ENCODE measurements around the gene ZBTB16. TPM values are rescaled to one million over a fixed set of nuclear protein-coding genes. Genes with fewer than 3 reads are reported as not detected.

Gene ZBTB16
- total RNA-seq, 1 experiment from 2014 or later: 0.21 TPM

DNA sequence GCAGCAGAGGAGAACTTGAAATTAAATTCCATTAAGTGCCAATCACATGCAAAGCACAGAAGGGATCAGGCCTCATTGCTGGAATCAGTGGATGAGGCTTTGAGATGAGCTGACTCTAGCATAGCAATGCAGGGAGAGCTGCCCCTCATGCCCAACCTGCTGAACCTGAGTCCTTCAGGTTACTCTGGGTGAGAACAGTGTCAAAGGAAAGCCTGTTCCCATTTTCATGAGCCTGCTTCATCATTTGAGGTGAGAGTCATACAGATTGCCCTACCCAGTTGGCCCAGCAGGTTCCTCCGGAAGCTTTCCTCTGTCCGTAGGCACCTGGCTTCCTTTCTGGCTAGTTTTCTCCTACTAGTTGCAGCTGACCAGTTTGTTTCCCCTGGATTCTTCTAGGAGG, 25.9 kb upstream of the ZBTB16 start:
- Histone ChIP-seq H3K4me1 (ENCODE audit: control insufficient read depth, insufficient read depth, low read length) (peaks cover 2% of the 10 kb centered on the region; the same call in 1 of the 2 replicates), H3K4me3 (ENCODE audit: low read depth in 2 of 2, low read length in 2 of 2) (no peak overlapping the region), H3K27ac (ENCODE audit: low read length) (no peak overlapping the region), H3K27me3 (ENCODE audit: control insufficient read depth, insufficient read depth, low read length) (peaks cover 28% of the 10 kb centered on the region), H3K36me3 (ENCODE audit: control insufficient read depth, insufficient read depth, low read length) (no peaks in the 10 kb centered on the region), H3K9me3 (ENCODE audit: control insufficient read depth, insufficient read depth, low read depth, low read length) (no peaks in the 10 kb centered on the region)
- intact Hi-C loops (cut with micrococcal nuclease; ENCODE audit: unreplicated experiment): no loop called here
- ChIA-PET POLR2A (interaction anchor here (0.6 kb wide), 1 partner anchor 19 kb away, joined by 5 read pairs; no protein-coding TSS in a partner anchor), CTCF (interaction anchor here (0.6 kb wide), 2 partner anchors 15 to 178 kb away, joined by 4 to 6 read pairs; no protein-coding TSS in a partner anchor)
- in situ Hi-C loops (cut with HindIII; ENCODE audit: low pct_unique_long_range_greater_than_20kb, low sequenced_read_pairs): no loop called here
- TF ChIP-seq SIN3A (IDR thresholded peaks at IDR 0.05; ENCODE audit: borderline replicate concordance, insufficient read depth, low read depth, low read length): no peak
- no peak for TF ChIP-seq CTCF (IDR thresholded peaks at IDR 0.05)
- TF ChIP-seq POLR2AphosphoS5 (IDR thresholded peaks at IDR 0.05; ENCODE audit: low read depth, low read length): no peak
- no peak for TF ChIP-seq TCF7L2 (IDR thresholded peaks at IDR 0.05; ENCODE audit: low read depth, low read length)
- no peak for TF ChIP-seq REST (IDR thresholded peaks at IDR 0.05; ENCODE audit: insufficient read depth in 1 of 2, low read depth in 2 of 2, low read length in 1 of 2)
- BruUV-seq (replicated peaks): no TSS peak
- ATAC-seq: no peak
- no peak for DNase-seq (ENCODE audit: low read depth, low spot score)

DNA sequence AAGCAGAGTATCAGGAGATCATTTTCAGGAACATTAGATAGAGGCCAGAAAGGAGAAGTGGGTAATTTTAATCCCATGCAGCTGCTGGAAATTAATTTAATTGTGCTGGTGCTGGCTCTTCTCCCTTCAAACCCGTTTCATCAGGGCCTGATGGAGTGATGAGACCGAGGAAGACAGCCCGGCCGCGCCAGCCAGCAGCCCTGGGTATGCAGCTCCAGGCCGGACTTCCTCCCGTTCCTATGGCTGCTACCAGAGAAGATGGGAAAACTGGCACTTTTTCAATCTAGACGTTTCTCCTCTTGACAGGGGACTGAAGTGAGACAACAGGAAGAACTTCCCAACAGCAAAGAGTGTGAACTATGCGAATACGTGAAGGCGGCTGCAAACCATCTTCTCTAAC, 24.6 kb upstream of the ZBTB16 start:
- DNase-seq (ENCODE audit: low read depth, low spot score): no peak
- Histone ChIP-seq H3K36me3 (ENCODE audit: control insufficient read depth, insufficient read depth, low read length) (no peaks in the 10 kb centered on the region), H3K4me3 (ENCODE audit: low read depth in 2 of 2, low read length in 2 of 2) (no peak overlapping the region), H3K27ac (ENCODE audit: low read length) (no peak overlapping the region), H3K27me3 (ENCODE audit: control insufficient read depth, insufficient read depth, low read length) (peaks cover 19% of the 10 kb centered on the region), H3K9me3 (ENCODE audit: control insufficient read depth, insufficient read depth, low read depth, low read length) (no peaks in the 10 kb centered on the region), H3K4me1 (ENCODE audit: control insufficient read depth, insufficient read depth, low read length) (peaks cover 2% of the 10 kb centered on the region; the same call in 1 of the 2 replicates)
- no TSS peak for BruUV-seq (replicated peaks)
- POLR2A ChIA-PET: no interaction called here
- ATAC-seq: no peak
- TF ChIP-seq TCF7L2 (IDR thresholded peaks at IDR 0.05; ENCODE audit: low read depth, low read length) (no peak), SIN3A (IDR thresholded peaks at IDR 0.05; ENCODE audit: borderline replicate concordance, insufficient read depth, low read depth, low read length) (no peak), POLR2AphosphoS5 (IDR thresholded peaks at IDR 0.05; ENCODE audit: low read depth, low read length) (no peak), CTCF (IDR thresholded peaks at IDR 0.05) (no peak), REST (IDR thresholded peaks at IDR 0.05; ENCODE audit: insufficient read depth in 1 of 2, low read depth in 2 of 2, low read length in 1 of 2) (no peak)
- in situ Hi-C loops (cut with HindIII; ENCODE audit: low pct_unique_long_range_greater_than_20kb, low sequenced_read_pairs) (no loop called here), intact Hi-C loops (cut with micrococcal nuclease; ENCODE audit: unreplicated experiment) (loop anchor here (2.0 to 5.0 kb wide), 2 partner anchors 147 to 226 kb away; no protein-coding TSS in a partner anchor)
- CTCF ChIA-PET: interaction anchor here (0.7 kb wide), 1 partner anchor 161 kb away, joined by 4 read pairs; no protein-coding TSS in a partner anchor

Measured in Panc1 (cell line).